A673 (cell line): Measurements from ENCODE around the gene NRXN2. TPM values are rescaled to one million over a fixed set of nuclear protein-coding genes. Genes with fewer than 3 reads are reported as not detected.

Source experiments
- BruUV-seq: library from RNA; stranded (reverse); fragments of 400-500 nt; replicated peaks from 2 replicates; lab custom pipeline; 2021; lab: Mats Ljungman, UMichigan
- CTCF ChIA-PET: fragments of 300-600 bp; sonication (Branson Sonifier 250); formaldehyde crosslinking; loops from one replicate; lab custom pipeline; 2022; ENCODE audit warnings: antibody characterized with exemption; lab: Charles Lee
- POLR2A ChIA-PET: fragments of 300-600 bp; sonication (Branson Sonifier 250); formaldehyde crosslinking; loops from one replicate; lab custom pipeline; 2022; ENCODE audit warnings: antibody characterized with exemption; ENCODE audit not compliant: low non-redundant PET; lab: Charles Lee
- DNase-seq: peaks from one replicate; pipeline ENCODE4 v3.0.0-alpha.2; 2015; ENCODE audit warnings: low spot score
- H3K27ac ChIP-seq: fragments of 200-600 bp; sonication (generic); 2 replicates; pipeline ENCODE4 v1.5.1; 2016; ENCODE audit warnings: mixed run types, low read depth, mild to moderate bottlenecking, mixed read lengths, antibody characterized with exemption, low read length; ENCODE audit not compliant: poor library complexity, severe bottlenecking
- H3K27me3 ChIP-seq: fragments of 200-600 bp; sonication (generic); replicated peaks from 2 replicates; pipeline ENCODE4 v1.6.1; 2017; ENCODE audit warnings: mixed run types, low read depth, mild to moderate bottlenecking, mixed read lengths, antibody characterized with exemption, low read length; ENCODE audit not compliant: insufficient read depth, poor library complexity
- H3K36me3 ChIP-seq: fragments of 200-600 bp; sonication (generic); 2 replicates; pipeline ENCODE4 v1.6.1; 2016; ENCODE audit warnings: mixed run types, mild to moderate bottlenecking, mixed read lengths, antibody characterized with exemption, low read length; ENCODE audit not compliant: insufficient read depth, poor library complexity, severe bottlenecking
- H3K4me1 ChIP-seq: fragments of 200-600 bp; sonication (generic); 2 replicates; pipeline ENCODE4 v1.6.1; 2017; ENCODE audit warnings: mixed run types, mild to moderate bottlenecking, mixed read lengths, antibody characterized with exemption, low read length; ENCODE audit not compliant: insufficient read depth, poor library complexity, severe bottlenecking
- H3K4me3 ChIP-seq: fragments of 200-600 bp; sonication (generic); 2 replicates; pipeline ENCODE4 v1.5.1; 2016; ENCODE audit warnings: low read depth, mixed run types, mild to moderate bottlenecking, mixed read lengths, low read length; ENCODE audit not compliant: poor library complexity, severe bottlenecking
- H3K9me3 ChIP-seq: fragments of 200-600 bp; sonication (generic); 2 replicates; pipeline ENCODE4 v1.6.1; 2016; ENCODE audit warnings: mixed run types, low read depth, mild to moderate bottlenecking, mixed read lengths, antibody characterized with exemption, low read length; ENCODE audit not compliant: poor library complexity, severe bottlenecking
- EZH2 ChIP-seq: fragments of 200-600 bp; sonication (generic); IDR thresholded peaks from 2 replicates; pipeline ENCODE4 v1.6.1; 2017; ENCODE audit warnings: borderline replicate concordance, low read depth, mild to moderate bottlenecking, mixed read lengths, antibody characterized with exemption, low read length; ENCODE audit not compliant: poor library complexity, severe bottlenecking
- intact Hi-C: fragments of 100-400 bp; cut with micrococcal nuclease; formaldehyde crosslinking; loops from one replicate; pipeline ENCODE4 v1.10.0; 2022; ENCODE audit not compliant: unreplicated experiment
- total RNA-seq: library from RNA; stranded (reverse); gene quantifications from 2 replicates; pipeline ENCODE4 v1.2.3, GENCODE V29; 2021
- TF ChIP-seq, protein P1 (sequence below): fragments of 300-800, 200-600 bp; sonication (generic); conservative IDR thresholded peaks from 2 replicates; pipeline ENCODE4 v1.5.1; 2017; ENCODE audit warnings: low read depth, mild to moderate bottlenecking, antibody characterized with exemption, low read length, moderate library complexity, mixed read lengths

NRXN2 gene
- total RNA-seq, 1 experiment from 2014 or later = 5.0 TPM

GRCh38 chr11:64637334-64638017, 85.5 kb downstream of the NRXN2 start:
- Histone ChIP-seq H3K4me3 (no peak overlapping the region), H3K4me1 (peaks cover 19% of the 10 kb centered on the region), H3K27me3 (peaks cover 36% of the 10 kb centered on the region), H3K36me3 (no peaks in the 10 kb centered on the region), H3K9me3 (no peaks in the 10 kb centered on the region), H3K27ac (no peak overlapping the region)
- ChIA-PET CTCF (no interaction called here), POLR2A (no interaction called here)
- no TSS peak for BruUV-seq
- intact Hi-C loops = no loop called here
- TF ChIP-seq, protein P1, sequence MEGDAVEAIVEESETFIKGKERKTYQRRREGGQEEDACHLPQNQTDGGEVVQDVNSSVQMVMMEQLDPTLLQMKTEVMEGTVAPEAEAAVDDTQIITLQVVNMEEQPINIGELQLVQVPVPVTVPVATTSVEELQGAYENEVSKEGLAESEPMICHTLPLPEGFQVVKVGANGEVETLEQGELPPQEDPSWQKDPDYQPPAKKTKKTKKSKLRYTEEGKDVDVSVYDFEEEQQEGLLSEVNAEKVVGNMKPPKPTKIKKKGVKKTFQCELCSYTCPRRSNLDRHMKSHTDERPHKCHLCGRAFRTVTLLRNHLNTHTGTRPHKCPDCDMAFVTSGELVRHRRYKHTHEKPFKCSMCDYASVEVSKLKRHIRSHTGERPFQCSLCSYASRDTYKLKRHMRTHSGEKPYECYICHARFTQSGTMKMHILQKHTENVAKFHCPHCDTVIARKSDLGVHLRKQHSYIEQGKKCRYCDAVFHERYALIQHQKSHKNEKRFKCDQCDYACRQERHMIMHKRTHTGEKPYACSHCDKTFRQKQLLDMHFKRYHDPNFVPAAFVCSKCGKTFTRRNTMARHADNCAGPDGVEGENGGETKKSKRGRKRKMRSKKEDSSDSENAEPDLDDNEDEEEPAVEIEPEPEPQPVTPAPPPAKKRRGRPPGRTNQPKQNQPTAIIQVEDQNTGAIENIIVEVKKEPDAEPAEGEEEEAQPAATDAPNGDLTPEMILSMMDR = no peak
- TF ChIP-seq EZH2 = no peak
- DNase-seq = no peak

- Histone ChIP-seq H3K4me3 (no peak overlapping the region), H3K36me3 (no peaks in the 10 kb centered on the region), H3K27ac (no peak overlapping the region), H3K4me1 (peaks cover 19% of the 10 kb centered on the region), H3K9me3 (no peaks in the 10 kb centered on the region), H3K27me3 (no peaks in the 10 kb centered on the region)
- no peak for TF ChIP-seq EZH2
- TF ChIP-seq, protein P1 = no peak
- ChIA-PET CTCF (no interaction called here), POLR2A (no interaction called here)
- BruUV-seq = no TSS peak
- intact Hi-C loops = no loop called here
- no peak for DNase-seq
Observed at GRCh38 chr11:64633555-64634159, 89.3 kb downstream of the NRXN2 start.

DNA sequence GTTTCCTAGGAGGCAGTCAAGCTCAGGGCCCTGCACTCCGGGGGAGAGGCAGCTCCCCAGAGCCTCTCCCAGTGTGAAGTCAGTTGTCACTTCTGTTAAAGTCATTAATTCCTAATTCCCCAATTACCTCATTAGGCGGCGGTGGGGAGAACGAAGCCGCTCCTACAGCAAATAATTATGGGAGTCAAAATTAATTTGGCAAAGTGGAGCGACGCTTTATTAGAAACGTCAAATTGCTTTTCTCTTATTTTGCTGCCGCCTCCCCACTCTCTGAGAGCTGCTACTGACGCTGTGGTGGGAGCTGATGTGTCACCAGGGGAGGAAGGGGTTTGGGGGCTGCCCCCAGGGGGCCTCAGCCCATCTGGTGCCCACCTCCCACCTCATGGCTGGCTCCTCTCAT, 90.3 kb downstream of the NRXN2 start:
- H3K27me3 ChIP-seq = no peaks in the 10 kb centered on the region
- peaks cover 11% of the 10 kb centered on the region for H3K4me1 ChIP-seq
- intact Hi-C loops = no loop called here
- no peak overlapping the region for H3K4me3 ChIP-seq
- ChIA-PET CTCF (no interaction called here), POLR2A (no interaction called here)
- no peak for TF ChIP-seq EZH2
- TF ChIP-seq, protein P1 = no peak
- no peak overlapping the region for H3K27ac ChIP-seq
- no peaks in the 10 kb centered on the region for H3K9me3 ChIP-seq
- no peaks in the 10 kb centered on the region for H3K36me3 ChIP-seq
- no TSS peak for BruUV-seq
- DNase-seq = no peak
